ENCODE data around the gene ADGRE3. TPM values are rescaled to one million over a fixed set of nuclear protein-coding genes. Genes with fewer than 3 reads are reported as not detected.
"Not testable (repeated sequence)": the region's sequence is repeated elsewhere in the genome, so short reads cannot be mapped to it uniquely, and the experiment has no call there.

Gene ADGRE3
- total RNA-seq, 1 experiment from 2014 or later = not detected

DNA sequence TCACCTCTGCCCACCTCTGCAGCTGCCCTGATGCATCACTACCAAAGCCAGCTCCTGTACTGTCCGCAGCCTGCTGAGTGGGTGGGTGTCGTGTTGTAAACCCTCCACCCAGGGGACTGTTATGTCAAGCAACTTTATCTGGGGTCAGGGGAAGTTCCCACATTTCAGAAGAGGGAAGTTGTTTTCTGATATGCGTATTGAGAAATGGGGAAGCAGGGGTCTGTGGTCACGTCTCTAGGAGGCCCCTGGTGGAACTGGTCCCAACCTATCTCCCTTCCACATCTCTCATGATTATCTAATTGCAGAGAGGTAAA, 60.6 kb downstream of the ADGRE3 start:
- ChIA-PET POLR2A (ENCODE audit: unreplicated experiment) (no interaction called here), CTCF (no interaction called here)
- DNase-seq (no peak), ATAC-seq (no peak)
- H3K4me3 ChIP-seq (ENCODE audit: low read length) = no peak overlapping the region
- no peak overlapping the region for H3K4me2 ChIP-seq (ENCODE audit: low read length)
- no peak overlapping the region for H3K27ac ChIP-seq (ENCODE audit: low read length)
- no peaks in the 10 kb centered on the region for H3K79me2 ChIP-seq (ENCODE audit: low read length)
- no peaks in the 10 kb centered on the region; the same call in 1 of the 2 replicates for H3K9me3 ChIP-seq (ENCODE audit: low read length)
- BruUV-seq (replicated peaks) = no TSS peak
- no peaks in the 10 kb centered on the region for H3K9me2 ChIP-seq (replicated peaks; ENCODE audit: low read length)
- H2AFZ ChIP-seq (ENCODE audit: low read length) = no peak overlapping the region
- intact Hi-C loops (cut with micrococcal nuclease) = no loop called here
- no peaks in the 10 kb centered on the region for H4K20me1 ChIP-seq (ENCODE audit: low read length)
- H3K4me1 ChIP-seq (ENCODE audit: insufficient read depth, low read length) = no peaks in the 10 kb centered on the region
- no peaks in the 10 kb centered on the region for H3K36me3 ChIP-seq (ENCODE audit: low read depth, low read length)
- H3F3A ChIP-seq (ENCODE audit: low read length, unreplicated experiment) = no peaks in the 10 kb centered on the region
- no peaks in the 10 kb centered on the region for H3K27me3 ChIP-seq (ENCODE audit: low read length)
- no peak overlapping the region for H3K9ac ChIP-seq (ENCODE audit: low read length)
- TF ChIP-seq EZH2phosphoT487 (IDR thresholded peaks at IDR 0.05; ENCODE audit: borderline replicate concordance, low read length) (no peak), EZH2 (IDR thresholded peaks at IDR 0.05; ENCODE audit: low read length, unreplicated experiment) (no peak)
- TF ChIP-seq, protein P1, sequence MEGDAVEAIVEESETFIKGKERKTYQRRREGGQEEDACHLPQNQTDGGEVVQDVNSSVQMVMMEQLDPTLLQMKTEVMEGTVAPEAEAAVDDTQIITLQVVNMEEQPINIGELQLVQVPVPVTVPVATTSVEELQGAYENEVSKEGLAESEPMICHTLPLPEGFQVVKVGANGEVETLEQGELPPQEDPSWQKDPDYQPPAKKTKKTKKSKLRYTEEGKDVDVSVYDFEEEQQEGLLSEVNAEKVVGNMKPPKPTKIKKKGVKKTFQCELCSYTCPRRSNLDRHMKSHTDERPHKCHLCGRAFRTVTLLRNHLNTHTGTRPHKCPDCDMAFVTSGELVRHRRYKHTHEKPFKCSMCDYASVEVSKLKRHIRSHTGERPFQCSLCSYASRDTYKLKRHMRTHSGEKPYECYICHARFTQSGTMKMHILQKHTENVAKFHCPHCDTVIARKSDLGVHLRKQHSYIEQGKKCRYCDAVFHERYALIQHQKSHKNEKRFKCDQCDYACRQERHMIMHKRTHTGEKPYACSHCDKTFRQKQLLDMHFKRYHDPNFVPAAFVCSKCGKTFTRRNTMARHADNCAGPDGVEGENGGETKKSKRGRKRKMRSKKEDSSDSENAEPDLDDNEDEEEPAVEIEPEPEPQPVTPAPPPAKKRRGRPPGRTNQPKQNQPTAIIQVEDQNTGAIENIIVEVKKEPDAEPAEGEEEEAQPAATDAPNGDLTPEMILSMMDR (conservative IDR thresholded peaks at IDR 0.05; ENCODE audit: low read depth, low read length) = no peak

DNA sequence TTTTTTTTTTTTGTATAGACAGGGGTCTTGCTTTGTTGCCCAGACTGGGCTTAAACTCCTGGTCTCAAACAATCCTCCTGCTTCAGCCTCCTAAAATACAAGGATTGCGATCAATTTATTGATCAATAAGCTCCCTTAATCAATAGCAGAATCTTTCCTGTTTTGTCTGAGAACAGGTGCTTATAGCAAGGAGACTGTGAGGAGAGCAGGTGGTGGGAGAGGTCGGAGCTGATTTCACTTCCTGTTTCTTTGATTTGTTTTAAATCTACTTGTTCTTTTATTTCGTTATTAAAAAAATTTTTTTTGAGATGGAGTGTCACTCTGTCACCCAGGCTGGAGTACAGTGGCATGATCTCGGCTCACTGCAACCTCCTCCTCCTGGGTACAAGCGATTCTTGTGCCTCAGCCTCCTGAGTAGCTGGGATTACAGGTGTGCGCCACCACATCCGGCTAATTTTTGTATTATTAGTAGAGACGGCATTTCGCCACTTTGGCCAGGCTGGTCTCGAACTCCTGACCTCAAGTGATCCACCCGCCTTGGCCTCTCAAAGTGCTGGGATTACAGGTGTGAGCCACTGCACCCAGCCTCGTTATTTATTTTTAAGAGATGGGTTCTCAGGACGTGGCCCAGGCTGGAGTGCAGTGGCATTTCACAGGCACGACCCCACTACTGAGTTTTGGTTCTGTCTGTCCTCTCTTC, 61.1 kb downstream of the ADGRE3 start:
- H3K9ac ChIP-seq (ENCODE audit: low read length) = not testable (repeated sequence)

DNA sequence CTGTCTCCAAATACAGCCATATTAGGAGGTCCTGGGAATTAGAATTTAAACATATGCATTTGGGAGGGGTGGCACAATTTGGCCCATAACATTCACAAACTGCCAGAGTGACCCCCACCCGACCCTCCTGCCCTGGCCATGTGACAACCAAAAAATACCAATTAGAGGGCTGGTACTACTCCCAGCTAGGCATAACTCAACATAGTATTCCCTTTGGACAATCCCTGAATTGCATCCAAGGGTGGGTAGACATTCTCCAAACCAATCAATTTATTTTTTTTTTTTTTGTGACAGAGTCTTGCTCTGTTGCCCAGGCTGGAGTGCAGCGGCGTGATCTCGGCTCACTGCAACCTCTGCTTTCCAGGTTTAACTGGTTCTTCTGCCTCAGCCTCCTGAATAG, 62.0 kb downstream of the ADGRE3 start:
- no peaks in the 10 kb centered on the region for H3K36me3 ChIP-seq (ENCODE audit: low read depth, low read length)
- H3F3A ChIP-seq (ENCODE audit: low read length, unreplicated experiment) = no peaks in the 10 kb centered on the region
- DNase-seq = no peak
- TF ChIP-seq EZH2 (IDR thresholded peaks at IDR 0.05; ENCODE audit: low read length, unreplicated experiment) (no peak), EZH2phosphoT487 (IDR thresholded peaks at IDR 0.05; ENCODE audit: borderline replicate concordance, low read length) (no peak)
- TF ChIP-seq, protein P1 (conservative IDR thresholded peaks at IDR 0.05; ENCODE audit: low read depth, low read length) = no peak
- no peak overlapping the region for H3K4me2 ChIP-seq (ENCODE audit: low read length)
- no peak overlapping the region for H2AFZ ChIP-seq (ENCODE audit: low read length)
- H3K79me2 ChIP-seq (ENCODE audit: low read length) = no peaks in the 10 kb centered on the region
- H3K9ac ChIP-seq (ENCODE audit: low read length) = no peak overlapping the region
- no peaks in the 10 kb centered on the region for H3K9me2 ChIP-seq (replicated peaks; ENCODE audit: low read length)
- no peak overlapping the region for H3K4me3 ChIP-seq (ENCODE audit: low read length)
- no peaks in the 10 kb centered on the region for H3K4me1 ChIP-seq (ENCODE audit: insufficient read depth, low read length)
- intact Hi-C loops (cut with micrococcal nuclease) = no loop called here
- no peak overlapping the region for H3K27ac ChIP-seq (ENCODE audit: low read length)
- ChIA-PET POLR2A (ENCODE audit: unreplicated experiment) (no interaction called here), CTCF (no interaction called here)
- ATAC-seq = no peak
- no TSS peak for BruUV-seq (replicated peaks)
- H4K20me1 ChIP-seq (ENCODE audit: low read length) = no peaks in the 10 kb centered on the region
- H3K9me3 ChIP-seq (ENCODE audit: low read length) = no peaks in the 10 kb centered on the region
- no peaks in the 10 kb centered on the region for H3K27me3 ChIP-seq (ENCODE audit: low read length)

More for the DNA sequence above, 61.1 kb downstream of the ADGRE3 start:
- POLR2A ChIA-PET (ENCODE audit: unreplicated experiment); H3K9me2 ChIP-seq (replicated peaks; ENCODE audit: low read length); H3K79me2 ChIP-seq (ENCODE audit: low read length); H3K36me3 ChIP-seq (ENCODE audit: low read depth, low read length); ATAC-seq; H3K4me1 ChIP-seq (ENCODE audit: insufficient read depth, low read length); H3K27me3 ChIP-seq (ENCODE audit: low read length); H4K20me1 ChIP-seq (ENCODE audit: low read length); DNase-seq; H3K4me3 ChIP-seq (ENCODE audit: low read length); H3K27ac ChIP-seq (ENCODE audit: low read length); BruUV-seq (replicated peaks); H3K4me2 ChIP-seq (ENCODE audit: low read length); H2AFZ ChIP-seq (ENCODE audit: low read length); intact Hi-C loops (cut with micrococcal nuclease); H3K9me3 ChIP-seq (ENCODE audit: low read length); H3F3A ChIP-seq (ENCODE audit: low read length, unreplicated experiment); CTCF ChIA-PET: not testable (repeated sequence)

DNA sequence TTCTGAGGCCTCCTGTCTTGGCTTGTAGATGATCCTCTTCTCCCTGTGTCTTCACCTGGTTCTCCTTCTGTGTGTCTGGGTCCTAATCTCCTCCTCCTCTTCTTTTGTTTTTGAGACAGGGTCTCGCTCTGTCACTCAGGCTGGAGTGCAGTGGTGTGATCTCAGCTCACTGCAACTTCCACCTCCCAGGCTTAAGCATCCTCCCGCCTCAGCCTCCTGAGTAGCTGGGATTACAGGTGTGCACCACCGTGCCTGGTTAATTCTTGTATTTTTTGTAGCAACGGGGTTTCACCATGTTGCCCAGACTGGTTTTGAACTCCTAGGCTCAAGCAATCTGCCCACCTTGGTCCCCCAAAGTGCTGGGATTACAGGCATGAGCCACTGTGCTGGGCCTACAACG, 62.4 kb downstream of the ADGRE3 start:
- BruUV-seq (replicated peaks); CTCF ChIA-PET; POLR2A ChIA-PET (ENCODE audit: unreplicated experiment); intact Hi-C loops (cut with micrococcal nuclease); H4K20me1 ChIP-seq (ENCODE audit: low read length); H3K4me1 ChIP-seq (ENCODE audit: insufficient read depth, low read length); H3K4me3 ChIP-seq (ENCODE audit: low read length); H3K9ac ChIP-seq (ENCODE audit: low read length); ATAC-seq; H3K27me3 ChIP-seq (ENCODE audit: low read length); DNase-seq; H3K4me2 ChIP-seq (ENCODE audit: low read length); H3K27ac ChIP-seq (ENCODE audit: low read length); H3F3A ChIP-seq (ENCODE audit: low read length, unreplicated experiment); H3K9me2 ChIP-seq (replicated peaks; ENCODE audit: low read length); H3K79me2 ChIP-seq (ENCODE audit: low read length); H3K9me3 ChIP-seq (ENCODE audit: low read length); H3K36me3 ChIP-seq (ENCODE audit: low read depth, low read length); H2AFZ ChIP-seq (ENCODE audit: low read length): not testable (repeated sequence)
